Trophoblast cell (in vitro differentiated cells and primary cell): ENCODE results near the gene NUP37.

Experiments
- DNase-seq, 2 donors: peaks; one replicate each; pipeline ENCODE4 v3.0.0-alpha.2; 2016
- H2AFZ ChIP-seq: 2 replicates; pipeline ENCODE4 v1.6.1; 2013; ENCODE audit warnings: low read length, moderate library complexity, mild to moderate bottlenecking; ENCODE audit not compliant: insufficient read depth, poor library complexity
- H2AK5ac ChIP-seq: 2 replicates; pipeline ENCODE4 v1.6.1; 2013; ENCODE audit warnings: mild to moderate bottlenecking, low read length
- H2BK120ac ChIP-seq: 2 replicates; pipeline ENCODE4 v1.6.1; 2013; ENCODE audit warnings: low read length, mild to moderate bottlenecking, moderate library complexity; ENCODE audit not compliant: insufficient read depth, poor library complexity
- H2BK12ac ChIP-seq: 2 replicates; pipeline ENCODE4 v1.6.1; 2013; ENCODE audit warnings: mild to moderate bottlenecking, low read length, moderate library complexity
- H2BK5ac ChIP-seq: 2 replicates; pipeline ENCODE4 v1.6.1; 2013; ENCODE audit warnings: low read length, low read depth, moderate library complexity, mild to moderate bottlenecking; ENCODE audit not compliant: poor library complexity
- H3K14ac ChIP-seq: 2 replicates; pipeline ENCODE4 v1.6.1; 2013; ENCODE audit warnings: mild to moderate bottlenecking, low read length
- H3K18ac ChIP-seq: 2 replicates; pipeline ENCODE4 v1.6.1; 2013; ENCODE audit warnings: mild to moderate bottlenecking, low read length
- H3K23ac ChIP-seq: 2 replicates; pipeline ENCODE4 v1.6.1; 2013; ENCODE audit warnings: low read length
- H3K27ac ChIP-seq: 2 replicates; pipeline ENCODE4 v1.5.1; 2013; ENCODE audit warnings: low read depth, mild to moderate bottlenecking, inconsistent platforms, low read length, moderate library complexity
- H3K27me3 ChIP-seq: 2 replicates; pipeline ENCODE4 v1.6.1; 2013; ENCODE audit warnings: inconsistent platforms, mild to moderate bottlenecking, low read length, moderate library complexity; ENCODE audit not compliant: insufficient read depth
- H3K36me3 ChIP-seq, 2 experiments: 1 replicate in 1 of 2; 2 replicates in 1 of 2; pipeline ENCODE4 v1.6.1; 2013; ENCODE audit warnings: low read length in 2 of 2, mild to moderate bottlenecking in 2 of 2, moderate library complexity in 1 of 2; ENCODE audit not compliant: insufficient read depth in 2 of 2, control insufficient read depth in 1 of 2
- H3K4ac ChIP-seq: 2 replicates; pipeline ENCODE4 v1.6.1; 2013; ENCODE audit warnings: low read depth, mild to moderate bottlenecking, low read length, moderate library complexity
- H3K4me1 ChIP-seq, 2 experiments: 1 replicate in 1 of 2; 2 replicates in 1 of 2; pipeline ENCODE4 v1.6.1; 2013; ENCODE audit warnings: low read length in 2 of 2, mild to moderate bottlenecking in 2 of 2, moderate library complexity in 1 of 2; ENCODE audit not compliant: insufficient read depth in 2 of 2, control insufficient read depth in 1 of 2
- H3K4me2 ChIP-seq: 2 replicates; pipeline ENCODE4 v1.6.1; 2013; ENCODE audit warnings: inconsistent platforms, mild to moderate bottlenecking, low read length, moderate library complexity
- H3K4me3 ChIP-seq: 2 replicates; pipeline ENCODE4 v1.5.1; 2013; ENCODE audit warnings: mild to moderate bottlenecking, low read depth, low read length, inconsistent platforms
- H3K79me1 ChIP-seq: one replicate; pipeline ENCODE4 v1.6.1; 2013; ENCODE audit warnings: low read length
- H3K79me2 ChIP-seq: 2 replicates; pipeline ENCODE4 v1.6.1; 2013; ENCODE audit warnings: low read length, mild to moderate bottlenecking; ENCODE audit not compliant: control insufficient read depth, insufficient read depth, poor library complexity
- H3K9ac ChIP-seq: 2 replicates; pipeline ENCODE4 v1.6.1; 2013; ENCODE audit warnings: mild to moderate bottlenecking, low read length
- H3K9me3 ChIP-seq: 2 replicates; pipeline ENCODE4 v1.6.1; 2013; ENCODE audit warnings: low read depth, mild to moderate bottlenecking, control low read depth, inconsistent platforms, low read length; ENCODE audit not compliant: insufficient read depth
- H4K12ac ChIP-seq: 2 replicates; pipeline ENCODE4 v1.6.1; 2013; ENCODE audit warnings: low read depth, mild to moderate bottlenecking, low read length, moderate library complexity
- H4K8ac ChIP-seq: 2 replicates; pipeline ENCODE4 v1.6.1; 2013; ENCODE audit warnings: low read depth, mild to moderate bottlenecking, low read length, moderate library complexity
- H4K91ac ChIP-seq: one replicate; pipeline ENCODE4 v1.6.1; 2013; ENCODE audit warnings: low read depth, mild to moderate bottlenecking, low read length, moderate library complexity
- WGBS: extraction: QIAGEN DNeasy Blood & Tissue Kit; methylation state at CpG from one replicate; pipeline ENCODE4 v1.1.7; 2013; ENCODE audit warnings: missing lambda C conversion rate; ENCODE audit not compliant: insufficient read length, insufficient coverage; ENCODE audit errors: extremely low coverage; 5-methylcytosine and 5-hydroxymethylcytosine counted together

NUP37 gene

DNA sequence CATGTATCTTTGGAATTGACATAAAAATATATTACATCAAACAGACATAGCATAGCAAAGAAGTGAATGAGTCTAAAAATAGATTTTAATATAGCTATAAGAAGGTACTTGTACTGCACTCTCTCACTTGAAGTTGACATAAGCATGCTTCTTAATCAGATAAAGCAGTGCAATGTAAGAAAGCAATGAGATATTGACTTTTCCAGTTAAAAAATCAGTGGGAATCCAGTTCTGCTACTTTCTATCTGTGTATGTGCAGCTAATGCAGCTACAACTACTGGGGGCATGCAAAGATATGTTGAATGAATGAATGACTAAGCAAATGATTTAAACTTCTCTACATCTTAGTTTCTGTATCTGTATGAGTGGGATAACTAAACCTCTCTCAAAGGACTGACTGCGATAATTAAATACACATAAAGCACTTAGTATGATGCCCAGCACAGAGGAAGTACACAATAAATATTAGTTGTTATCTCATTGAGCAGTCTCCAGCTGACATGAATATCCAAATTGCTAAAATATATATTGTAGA, 68.4 kb downstream of the NUP37 start:
- no peaks in the 10 kb centered on the region for H3K27me3 ChIP-seq
- H3K4me3 ChIP-seq: no peak overlapping the region
- H2BK12ac ChIP-seq: no peak overlapping the region
- DNase-seq: no peak
- no peak overlapping the region for H4K91ac ChIP-seq
- no peak overlapping the region for H4K8ac ChIP-seq
- H3K18ac ChIP-seq: no peak overlapping the region
- H3K23ac ChIP-seq: no peak overlapping the region
- H3K79me2 ChIP-seq: no peaks in the 10 kb centered on the region
- peaks cover 0 to 7% of the 10 kb centered on the region in 2 experiments for H3K4me1 ChIP-seq
- no peak overlapping the region for H2BK120ac ChIP-seq
- H2BK5ac ChIP-seq: no peak overlapping the region
- no peaks in the 10 kb centered on the region for H3K9me3 ChIP-seq
- H3K36me3 ChIP-seq: peaks cover 6 to 11% of the 10 kb centered on the region in 2 experiments
- H3K9ac ChIP-seq: no peak overlapping the region
- no peak overlapping the region for H2AK5ac ChIP-seq
- no peaks in the 10 kb centered on the region for H3K79me1 ChIP-seq
- no peak overlapping the region for H3K4me2 ChIP-seq
- H3K27ac ChIP-seq: no peak overlapping the region
- WGBS: no CpG with 5 or more reads among the region's 1 CpG
- H3K4ac ChIP-seq: no peak overlapping the region
- no peak overlapping the region for H4K12ac ChIP-seq
- H3K14ac ChIP-seq: no peak overlapping the region
- no peak overlapping the region for H2AFZ ChIP-seq

DNA sequence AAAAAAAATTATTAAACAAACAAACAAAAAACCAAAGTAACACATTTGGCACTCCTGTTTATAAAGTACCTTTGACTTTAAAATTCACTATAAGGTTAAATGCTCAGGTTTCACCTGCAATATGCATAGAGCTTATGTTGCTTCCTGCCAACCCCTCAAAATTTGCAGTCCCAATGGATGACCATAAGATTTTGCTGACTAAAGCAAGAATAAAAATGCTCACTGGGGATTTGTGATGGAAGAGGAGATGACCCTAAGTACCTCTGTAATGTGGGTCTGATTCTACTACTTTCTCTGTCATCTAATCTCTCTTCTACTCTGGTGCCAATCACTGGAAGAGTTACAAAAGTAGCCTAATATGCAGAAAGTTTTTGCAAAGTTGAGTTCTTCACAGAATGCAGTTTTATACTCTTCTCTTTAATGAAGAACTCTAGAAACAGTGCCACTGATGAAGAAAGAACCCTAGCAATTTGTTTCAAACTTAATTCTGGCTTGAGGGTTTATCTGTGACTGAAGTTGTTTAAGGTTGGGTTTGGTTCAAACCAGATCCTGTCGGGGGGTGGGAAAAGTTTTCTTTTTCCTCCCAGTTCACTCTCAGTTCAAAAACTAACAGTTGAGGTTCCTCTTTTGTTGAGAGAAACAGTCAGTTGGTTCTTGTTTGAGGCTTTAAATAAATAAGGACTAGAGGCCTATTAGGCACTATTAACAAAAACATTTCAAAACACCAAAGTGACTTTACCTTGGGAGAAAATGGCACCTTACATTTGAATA, 69.1 kb downstream of the NUP37 start:
- H2AK5ac ChIP-seq: no peak overlapping the region
- peaks cover 0 to 7% of the 10 kb centered on the region in 2 experiments for H3K4me1 ChIP-seq
- H3K27me3 ChIP-seq: no peaks in the 10 kb centered on the region
- no peak overlapping the region for H2AFZ ChIP-seq
- no peak overlapping the region for H4K12ac ChIP-seq
- H3K4me3 ChIP-seq: no peak overlapping the region
- H4K8ac ChIP-seq: no peak overlapping the region
- no peak overlapping the region for H3K14ac ChIP-seq
- no peak overlapping the region for H3K9ac ChIP-seq
- H3K79me1 ChIP-seq: no peaks in the 10 kb centered on the region
- no CpG with 5 or more reads among the region's 1 CpG for WGBS
- DNase-seq: no peak
- no peak overlapping the region for H3K4me2 ChIP-seq
- peaks cover 6 to 11% of the 10 kb centered on the region in 2 experiments for H3K36me3 ChIP-seq
- H3K9me3 ChIP-seq: no peaks in the 10 kb centered on the region
- H3K18ac ChIP-seq: no peak overlapping the region
- no peak overlapping the region for H3K23ac ChIP-seq
- H4K91ac ChIP-seq: no peak overlapping the region
- no peak overlapping the region for H3K4ac ChIP-seq
- no peak overlapping the region for H2BK120ac ChIP-seq
- no peak overlapping the region for H3K27ac ChIP-seq
- H2BK12ac ChIP-seq: no peak overlapping the region
- H2BK5ac ChIP-seq: no peak overlapping the region
- H3K79me2 ChIP-seq: no peaks in the 10 kb centered on the region

DNA sequence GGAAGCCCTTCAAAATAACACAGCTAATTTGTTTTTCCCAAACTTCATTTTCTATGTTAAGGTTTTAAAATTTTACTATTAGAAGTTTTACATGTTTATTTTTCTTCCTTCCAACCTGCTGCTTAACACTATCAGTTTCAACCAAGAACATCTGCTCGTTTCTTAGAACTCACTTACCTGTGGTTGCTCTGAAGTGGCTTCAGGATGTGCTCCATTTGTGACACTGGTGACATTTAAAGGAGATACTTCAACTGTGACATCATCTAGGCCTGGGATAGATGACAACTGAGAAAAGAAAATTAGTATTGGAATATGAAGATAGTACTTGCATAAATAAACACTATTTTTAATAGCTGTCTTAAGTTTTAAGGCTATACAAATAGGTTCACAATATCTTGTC, 76.0 kb downstream of the NUP37 start:
- H3K27me3 ChIP-seq: no peaks in the 10 kb centered on the region
- no peaks in the 10 kb centered on the region for H3K36me3 ChIP-seq
- H4K12ac ChIP-seq: no peak overlapping the region
- H3K79me1 ChIP-seq: no peaks in the 10 kb centered on the region
- H3K4me1 ChIP-seq: no peaks in the 10 kb centered on the region
- H3K18ac ChIP-seq: no peak overlapping the region
- no peak overlapping the region for H2BK120ac ChIP-seq
- no peak overlapping the region for H2AFZ ChIP-seq
- H3K79me2 ChIP-seq: no peaks in the 10 kb centered on the region
- no peak overlapping the region for H4K8ac ChIP-seq
- no peak overlapping the region for H3K4me2 ChIP-seq
- no peak overlapping the region for H2BK12ac ChIP-seq
- no peak overlapping the region for H2AK5ac ChIP-seq
- H3K27ac ChIP-seq: no peak overlapping the region
- DNase-seq: no peak
- no peak overlapping the region for H3K4me3 ChIP-seq
- H3K9me3 ChIP-seq: no peaks in the 10 kb centered on the region
- H4K91ac ChIP-seq: no peak overlapping the region
- H3K14ac ChIP-seq: no peak overlapping the region
- H3K23ac ChIP-seq: no peak overlapping the region
- H3K4ac ChIP-seq: no peak overlapping the region
- no peak overlapping the region for H3K9ac ChIP-seq
- H2BK5ac ChIP-seq: no peak overlapping the region
- no CpG with 5 or more reads among the region's 1 CpG for WGBS

DNA sequence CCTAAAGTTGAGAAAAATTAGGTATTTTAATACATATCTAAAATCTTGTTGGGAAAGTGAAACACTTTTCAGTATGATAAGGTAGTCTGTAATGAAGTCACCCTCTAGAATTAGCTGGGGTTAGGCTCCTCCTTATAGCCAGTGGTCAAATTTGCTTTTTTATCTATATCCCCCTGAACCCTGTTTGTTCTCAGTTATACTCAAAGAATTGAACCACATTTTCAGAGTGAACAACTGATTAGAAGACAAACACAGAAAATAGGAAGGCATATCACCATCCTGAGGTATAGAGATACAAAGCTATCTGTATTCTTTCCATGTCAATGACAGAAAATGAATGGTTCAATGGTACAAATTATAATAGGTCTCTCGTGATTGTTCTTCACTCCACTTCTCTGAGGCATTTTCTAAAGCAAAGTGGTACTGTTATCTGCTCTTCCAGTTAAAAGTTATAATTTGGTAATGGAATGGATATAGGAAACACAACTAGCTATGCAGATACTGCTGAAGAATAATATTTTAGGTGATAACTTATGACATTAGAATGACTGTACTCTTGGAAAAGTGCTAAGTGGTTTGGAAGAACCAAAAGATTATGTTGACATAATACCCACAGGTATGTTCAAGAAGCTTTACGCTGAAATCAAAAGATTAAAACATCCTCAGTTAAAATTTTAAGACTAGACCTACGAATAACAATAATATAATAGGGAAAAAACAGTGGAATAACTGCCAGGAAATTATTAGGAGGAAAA, 85.7 kb downstream of the NUP37 start:
- Histone ChIP-seq H2AK5ac (no peak overlapping the region), H3K23ac (no peak overlapping the region), H3K79me2 (no peaks in the 10 kb centered on the region), H3K9me3 (no peaks in the 10 kb centered on the region), H2BK120ac (no peak overlapping the region), H3K4me2 (no peak overlapping the region), H3K27ac (no peak overlapping the region), H3K27me3 (no peaks in the 10 kb centered on the region), H2BK5ac (no peak overlapping the region), H3K4ac (no peak overlapping the region), H4K91ac (no peak overlapping the region), H3K4me3 (no peak overlapping the region), H4K12ac (no peak overlapping the region), H3K14ac (no peak overlapping the region), H3K4me1 (no peaks in the 10 kb centered on the region), H3K18ac (no peak overlapping the region), H3K9ac (no peak overlapping the region), H3K79me1 (no peaks in the 10 kb centered on the region), H2AFZ (no peak overlapping the region), H3K36me3 (peaks cover 0 to 2% of the 10 kb centered on the region in 2 experiments), H4K8ac (no peak overlapping the region), H2BK12ac (no peak overlapping the region)
- no peak for DNase-seq
- no CpG with 5 or more reads among the region's 3 CpGs for WGBS
